DND-41 (cell line): Measurements from ENCODE around the gene P4HB.

Source experiments
- CTCF ChIP-seq: IDR thresholded peaks from 2 replicates; pipeline ENCODE4 v1.5.1; 2012; ENCODE audit warnings: borderline replicate concordance, low read length, moderate library complexity, mild to moderate bottlenecking; ENCODE audit not compliant: poor library complexity, severe bottlenecking; ENCODE audit errors: extremely low read depth
- EZH2 ChIP-seq: IDR thresholded peaks from 3 replicates; pipeline ENCODE4 v1.6.1; 2012; ENCODE audit warnings: borderline replicate concordance, low read depth, mild to moderate bottlenecking, moderate library complexity, low read length, inconsistent platforms; ENCODE audit not compliant: severe bottlenecking

GRCh38 chr17:81838753-81839255, 21.5 kb downstream of the P4HB start:
- TF ChIP-seq CTCF (no peak), EZH2 (no peak)
